SH-SY5Y (cell line): Measurements from ENCODE around the gene BAIAP2L2.

Experiments used
- GATA2 ChIP-seq: IDR thresholded peaks from 2 replicates; pipeline ENCODE4 v1.6.1; 2011; ENCODE audit warnings: mild to moderate bottlenecking, low read depth, low read length
- GATA3 ChIP-seq: IDR thresholded peaks from 2 replicates; pipeline ENCODE4 v1.6.1; 2011; ENCODE audit warnings: low read depth, mild to moderate bottlenecking, low read length, moderate library complexity

DNA sequence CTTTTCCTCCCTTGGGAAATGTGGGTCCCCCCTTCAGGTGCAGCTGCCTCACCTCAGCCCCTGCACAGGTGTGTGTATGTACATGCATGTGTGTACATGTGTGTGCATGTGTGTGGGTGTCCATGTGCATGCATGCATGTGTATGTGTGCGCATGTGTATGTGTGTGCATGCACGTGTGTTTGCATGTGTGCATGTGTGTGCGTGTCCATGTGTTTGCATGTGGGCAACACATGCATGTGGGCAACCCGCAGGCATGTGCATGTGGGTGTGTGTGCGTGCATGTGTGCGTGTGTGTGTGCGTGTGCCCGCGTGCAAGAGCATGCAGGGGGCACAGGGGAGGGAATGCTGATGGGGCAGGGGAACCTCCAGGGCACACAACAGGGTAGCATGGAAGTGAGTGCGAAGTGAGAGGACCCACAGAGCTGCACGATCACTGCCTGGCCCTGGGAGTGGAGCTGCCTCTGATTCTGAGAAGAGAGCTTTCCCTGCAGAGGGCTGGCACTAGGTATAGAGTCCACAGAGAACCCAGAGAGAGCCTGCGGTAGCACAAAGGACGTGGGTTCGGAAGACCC is 14.6 kb upstream of the BAIAP2L2 start:
- TF ChIP-seq GATA2 (no peak), GATA3 (no peak)
